Endothelial cell of hepatic sinusoid (primary cell): ENCODE measurements around the gene RIMBP3C.
"Not testable (repeated sequence)": the region's sequence is repeated elsewhere in the genome, so short reads cannot be mapped to it uniquely, and the experiment has no call there.

Experiments
- in situ Hi-C: cut with HindIII; loops from 2 replicates; pipeline ENCODE4 v1.10.0; 2017; ENCODE audit warnings: low sequenced_read_pairs

RIMBP3C gene

GRCh38 chr22:21532863-21533648, 18.2 kb downstream of the RIMBP3C start:
- in situ Hi-C loops: not testable (repeated sequence)

GRCh38 chr22:21531525-21531924, 19.7 kb downstream of the RIMBP3C start:
- in situ Hi-C loops: not testable (repeated sequence)

- in situ Hi-C loops: not testable (repeated sequence)
Measured at GRCh38 chr22:21526705-21527500, 24.4 kb downstream of the RIMBP3C start.

- in situ Hi-C loops: not testable (repeated sequence)
Measured at GRCh38 chr22:21516970-21517764, 34.1 kb downstream of the RIMBP3C start.

- in situ Hi-C loops: not testable (repeated sequence)
Measured at GRCh38 chr22:21516522-21516921, 34.7 kb downstream of the RIMBP3C start.

- in situ Hi-C loops: not testable (repeated sequence)
Measured at GRCh38 chr22:21515234-21515633, 36.0 kb downstream of the RIMBP3C start.

- in situ Hi-C loops: not testable (repeated sequence)
Measured at GRCh38 chr22:21514117-21514516, 37.1 kb downstream of the RIMBP3C start.

- in situ Hi-C loops: not testable (repeated sequence)
Measured at GRCh38 chr22:21512022-21512421, 39.2 kb downstream of the RIMBP3C start.

- in situ Hi-C loops: not testable (repeated sequence)
Measured at GRCh38 chr22:21510397-21510796, 40.9 kb downstream of the RIMBP3C start.

- in situ Hi-C loops: not testable (repeated sequence)
Measured at GRCh38 chr22:21499623-21500506, 51.4 kb downstream of the RIMBP3C start.

- in situ Hi-C loops: not testable (repeated sequence)
Measured at GRCh38 chr22:21498489-21498888, 52.8 kb downstream of the RIMBP3C start.

- in situ Hi-C loops: not testable (repeated sequence)
Measured at GRCh38 chr22:21497984-21498383, 53.3 kb downstream of the RIMBP3C start.
